HCT116 (cell line): ENCODE results near the gene RIPPLY2. TPM values are rescaled to one million over a fixed set of nuclear protein-coding genes. Genes with fewer than 3 reads are reported as not detected.

Source experiments
- ATAC-seq: fragments of 200-7000 bp; cut with Tn5 transposase; 2 replicates; pipeline ENCODE4 v1.9.1; 2020; ENCODE audit warnings: mild to moderate bottlenecking, moderate library complexity
- BruUV-seq: library from RNA; stranded (reverse); fragments of 400-500 nt; replicated peaks from 2 replicates; lab custom pipeline; 2021; lab: Mats Ljungman, UMichigan
- CTCF ChIA-PET: fragments of 300-600 bp; sonication (Branson Sonifier 250); formaldehyde crosslinking; loops from one replicate; lab custom pipeline; 2021; ENCODE audit warnings: antibody characterized with exemption; lab: Charles Lee
- POLR2A ChIA-PET: fragments of 300-600, 350-600 bp; sonication (Branson Sonifier 250); formaldehyde crosslinking; loops from one replicate; lab custom pipeline; 2021; ENCODE audit warnings: antibody characterized with exemption; lab: Charles Lee
- RAD21 ChIA-PET, 2 experiments: fragments of 300-600 bp; sonication (Branson Sonifier 250); formaldehyde crosslinking; loops; one replicate each; lab custom pipeline; 2023; ENCODE audit warnings: low total read pairs in 2 of 2; ENCODE audit not compliant: uncharacterized antibody in 2 of 2, unreplicated experiment in 2 of 2, low non-redundant PET in 1 of 2; lab: Charles Lee
- DNase-seq: peaks from one replicate; pipeline ENCODE4 v3.0.0-alpha.2; 2010; ENCODE audit warnings: low read depth, low spot score
- H2AFZ ChIP-seq: fragments of 200-600 bp; shearing (Covaris generic), sonication (generic); 2 replicates; pipeline ENCODE4 v1.6.1; 2017; ENCODE audit warnings: low read depth, mixed run types, mixed read lengths, antibody characterized with exemption, low read length; ENCODE audit not compliant: poor library complexity, severe bottlenecking
- H3K27ac ChIP-seq: 2 replicates; pipeline ENCODE4 v1.5.1; 2012; ENCODE audit warnings: low read depth, low read length
- H3K27me3 ChIP-seq: fragments of 200-600 bp; sonication (generic); 2 replicates; pipeline ENCODE4 v1.6.1; 2016; ENCODE audit warnings: mixed run types, low read length, mixed read lengths; ENCODE audit not compliant: insufficient read depth
- H3K36me3 ChIP-seq, 2 experiments: fragments of 200-500 bp in 1 of 2; fragments of 200-600 bp in 1 of 2; sonication (Bioruptor generic) in 1 of 2; sonication (generic) in 1 of 2; 2 replicates each; pipeline versions ENCODE4 v1.5.1 to v1.6.1; 2014 to 2016; ENCODE audit warnings: low read length in 2 of 2, inconsistent platforms in 1 of 2, mixed read lengths in 1 of 2, mixed run types in 1 of 2; ENCODE audit not compliant: insufficient read depth in 2 of 2, control insufficient read depth in 1 of 2
- H3K4me1 ChIP-seq, 2 experiments: fragments of 200-600 bp in 1 of 2; sonication (generic) in 1 of 2; 2 replicates each; pipeline versions ENCODE4 v1.5.1 to v1.6.1; 2012 to 2017; ENCODE audit warnings: low read length in 2 of 2, inconsistent platforms in 1 of 2, mild to moderate bottlenecking in 1 of 2, mixed read lengths in 1 of 2, mixed run types in 1 of 2, moderate library complexity in 1 of 2; ENCODE audit not compliant: insufficient read depth in 2 of 2, control insufficient read depth in 1 of 2
- H3K4me2 ChIP-seq: fragments of 200-600 bp; sonication (generic); 2 replicates; pipeline ENCODE4 v1.6.1; 2017; ENCODE audit warnings: mixed run types, low read length, mixed read lengths
- H3K4me3 ChIP-seq, 2 experiments: fragments of 200-600 bp in 1 of 2; sonication (generic) in 1 of 2; replicated peaks in 1 of 2; 2 replicates each; pipeline ENCODE4 v1.5.1; 2011 to 2016; ENCODE audit warnings: low read length in 2 of 2, control low read depth in 1 of 2, low read depth in 1 of 2, mild to moderate bottlenecking in 1 of 2, mixed read lengths in 1 of 2, mixed run types in 1 of 2
- H3K79me2 ChIP-seq: fragments of 200-600 bp; sonication (generic); 2 replicates; pipeline ENCODE4 v1.6.1; 2017; ENCODE audit warnings: mild to moderate bottlenecking, mixed run types, low read length, moderate library complexity, mixed read lengths; ENCODE audit not compliant: insufficient read depth
- H3K9ac ChIP-seq: fragments of 200-600 bp; sonication (generic); 2 replicates; pipeline ENCODE4 v1.6.1; 2016; ENCODE audit warnings: low read length, mixed read lengths
- H3K9me2 ChIP-seq: fragments of 200-600 bp; sonication (generic), shearing (Covaris generic); 2 replicates; pipeline ENCODE4 v1.6.1; 2017; ENCODE audit warnings: mixed run types, mild to moderate bottlenecking, moderate library complexity; ENCODE audit not compliant: insufficient read depth
- H3K9me3 ChIP-seq, 2 experiments: fragments of 200-500 bp in 1 of 2; fragments of 200-600 bp in 1 of 2; sonication (Bioruptor generic) in 1 of 2; sonication (generic) in 1 of 2; 2 replicates each; pipeline ENCODE4 v1.6.1; 2014 to 2017; ENCODE audit warnings: low read length in 2 of 2, mixed read lengths in 2 of 2, inconsistent platforms in 1 of 2, low read depth in 1 of 2, mild to moderate bottlenecking in 1 of 2, mixed run types in 1 of 2, moderate library complexity in 1 of 2; ENCODE audit not compliant: control insufficient read depth in 1 of 2, insufficient read depth in 1 of 2
- H4K20me1 ChIP-seq: fragments of 200-600 bp; sonication (generic), shearing (Covaris generic); 2 replicates; pipeline ENCODE4 v1.6.1; 2017; ENCODE audit warnings: mixed run types, mild to moderate bottlenecking, moderate library complexity; ENCODE audit not compliant: insufficient read depth
- CEBPB ChIP-seq: IDR thresholded peaks from 2 replicates; pipeline ENCODE4 v1.6.1; 2012; ENCODE audit warnings: low read depth
- CTCF ChIP-seq, 3 experiments: fragments of 200-600 bp in 1 of 3; sonication (generic) in 1 of 3; IDR thresholded peaks in 2 of 3; conservative IDR thresholded peaks in 1 of 3; 2 replicates each; pipeline ENCODE4 v1.5.1; 2012 to 2017; ENCODE audit warnings: low read depth in 2 of 3, low read length in 2 of 3, antibody characterized with exemption in 1 of 3, borderline replicate concordance in 1 of 3, control low read depth in 1 of 3, mild to moderate bottlenecking in 1 of 3, mixed read lengths in 1 of 3, mixed run types in 1 of 3, moderate library complexity in 1 of 3; ENCODE audit not compliant: insufficient read depth in 1 of 3
- ELF1 ChIP-seq: IDR thresholded peaks from 2 replicates; pipeline ENCODE4 v1.6.1; 2012; ENCODE audit warnings: low read depth, borderline replicate concordance
- EZH2 ChIP-seq: fragments of 200-600 bp; sonication (generic); IDR thresholded peaks from 2 replicates; pipeline ENCODE4 v1.6.1; 2017; ENCODE audit warnings: antibody characterized with exemption, mixed run types
- JUND ChIP-seq: IDR thresholded peaks from 2 replicates; pipeline ENCODE4 v1.6.1; 2012
- MAX ChIP-seq: IDR thresholded peaks from 2 replicates; pipeline ENCODE4 v1.6.1; 2012
- POLR2AphosphoS5 ChIP-seq: IDR thresholded peaks from 2 replicates; pipeline ENCODE4 v1.6.1; 2011; ENCODE audit warnings: mild to moderate bottlenecking, low read depth, low read length, moderate library complexity
- TCF7L2 ChIP-seq: IDR thresholded peaks from 2 replicates; pipeline ENCODE4 v1.7.0; 2011; ENCODE audit warnings: borderline replicate concordance, inconsistent platforms; ENCODE audit not compliant: insufficient read depth, insufficient read length; ENCODE audit errors: extremely low read depth
- YY1 ChIP-seq: IDR thresholded peaks from 2 replicates; pipeline ENCODE4 v1.6.1; 2011; ENCODE audit warnings: low read length, low read depth, moderate library complexity, mild to moderate bottlenecking; ENCODE audit not compliant: insufficient replicate concordance; ENCODE audit errors: extremely low read depth
- ZBTB33 ChIP-seq: IDR thresholded peaks from 2 replicates; pipeline ENCODE4 v1.6.1; 2011; ENCODE audit warnings: mild to moderate bottlenecking, low read length, moderate library complexity; ENCODE audit not compliant: insufficient replicate concordance; ENCODE audit errors: extremely low read depth
- ZFX ChIP-seq: fragments of 450-650 bp; IDR thresholded peaks from 2 replicates; pipeline ENCODE4 v1.6.1; 2017
- ZNF274 ChIP-seq: fragments of 200-500 bp; sonication (Bioruptor generic); IDR thresholded peaks from 2 replicates; pipeline ENCODE4 v1.6.1; 2014; ENCODE audit warnings: mild to moderate bottlenecking, low read depth, low read length, inconsistent platforms
- intact Hi-C: fragments of 100-400 bp; cut with micrococcal nuclease; formaldehyde crosslinking; loops from 2 replicates; pipeline ENCODE4 v1.10.0; 2022
- total RNA-seq: library from RNA; stranded (reverse); gene quantifications from one replicate; pipeline ENCODE4 v1.2.1, GENCODE V29; 2021; ENCODE audit not compliant: unreplicated experiment

Gene RIPPLY2
- total RNA-seq, 1 experiment from 2014 or later = not detected

GRCh38 chr6:83890520-83890919 is 37.4 kb downstream of the RIPPLY2 start:
- Histone ChIP-seq H2AFZ (no peak overlapping the region), H3K9ac (no peak overlapping the region), H3K4me2 (no peak overlapping the region), H3K4me1 (no peaks in the 10 kb centered on the region), H3K9me2 (no peaks in the 10 kb centered on the region), H4K20me1 (no peaks in the 10 kb centered on the region; the same call in 1 of the 2 replicates), H3K36me3 (no peaks in the 10 kb centered on the region), H3K4me3 (no peak overlapping the region), H3K9me3 (no peaks in the 10 kb centered on the region), H3K79me2 (no peaks in the 10 kb centered on the region; the same call in 1 of the 2 replicates), H3K27ac (no peak overlapping the region), H3K27me3 (no peaks in the 10 kb centered on the region)
- intact Hi-C loops = no loop called here
- ChIA-PET CTCF (no interaction called here), RAD21 (no interaction called here), POLR2A (no interaction called here)
- DNase-seq (no peak), ATAC-seq (no peak)
- no TSS peak for BruUV-seq
- TF ChIP-seq MAX (no peak), CEBPB (no peak), CTCF (IDR thresholded peaks at IDR 0.05 in 2 of 3, conservative IDR thresholded peaks at IDR 0.05 in 1 of 3; ENCODE audit: borderline replicate concordance in 1 of 3, insufficient read depth in 1 of 3, low read depth in 2 of 3, low read length in 2 of 3) (no peak), EZH2 (no peak), ELF1 (no peak), POLR2AphosphoS5 (no peak), ZFX (no peak), JUND (no peak), TCF7L2 (no peak)

GRCh38 chr6:83891586-83891985 is 38.4 kb downstream of the RIPPLY2 start:
- ChIA-PET RAD21 (no interaction called here), POLR2A (no interaction called here), CTCF (no interaction called here)
- ATAC-seq = no peak
- no peaks in the 10 kb centered on the region; the same call in 1 of the 2 replicates for H4K20me1 ChIP-seq
- H3K79me2 ChIP-seq = peaks cover 5% of the 10 kb centered on the region
- no TSS peak for BruUV-seq
- H3K27me3 ChIP-seq = no peaks in the 10 kb centered on the region
- no peaks in the 10 kb centered on the region for H3K36me3 ChIP-seq
- no peaks in the 10 kb centered on the region for H3K4me1 ChIP-seq
- H3K4me3 ChIP-seq = no peak overlapping the region
- no peak for DNase-seq
- H3K9me2 ChIP-seq = no peaks in the 10 kb centered on the region
- intact Hi-C loops = no loop called here
- H3K4me2 ChIP-seq = no peak overlapping the region
- no peak overlapping the region for H2AFZ ChIP-seq
- H3K9me3 ChIP-seq = no peaks in the 10 kb centered on the region
- H3K27ac ChIP-seq = no peak overlapping the region
- no peak overlapping the region for H3K9ac ChIP-seq
- TF ChIP-seq CTCF (IDR thresholded peaks at IDR 0.05 in 2 of 3, conservative IDR thresholded peaks at IDR 0.05 in 1 of 3; ENCODE audit: borderline replicate concordance in 1 of 3, insufficient read depth in 1 of 3, low read depth in 2 of 3, low read length in 2 of 3) (no peak), TCF7L2 (no peak), YY1 (no peak), ZNF274 (no peak), ZBTB33 (no peak), MAX (no peak)
